Stimulated activated CD4-positive, alpha-beta T cell treated with anti-CD3 and anti-CD28 coated beads, Interleukin-2, amount 100 ng/mL, for 24 hours (primary cell): Measurements from ENCODE around the gene LAMA2.

Source experiments
- DNase-seq, 2 donors: peaks; one replicate each; pipeline ENCODE4 v3.0.0-alpha.2; 2020

The LAMA2 gene

GRCh38 chr6:129186988-129187387 lies 304.1 kb downstream of the LAMA2 start:
- DNase-seq: no peak

DNA sequence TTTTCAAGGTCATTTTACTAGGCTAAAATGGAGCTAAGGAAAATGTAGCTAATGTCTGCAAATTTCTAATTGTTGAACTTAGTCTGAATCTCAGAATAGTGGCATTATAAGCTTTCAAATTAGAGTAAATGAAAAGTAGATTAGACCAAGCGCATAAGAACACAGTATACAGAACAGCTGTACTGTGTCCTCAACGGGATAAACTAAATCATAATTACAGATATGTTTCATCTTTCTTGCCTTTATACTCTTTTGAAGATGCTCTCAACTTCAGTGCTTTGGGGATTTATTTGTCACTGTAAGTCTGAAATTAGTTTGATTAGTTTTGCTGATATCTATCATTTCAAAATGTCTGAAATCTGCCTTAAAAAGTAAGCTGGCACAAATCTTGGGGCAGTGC lies 305.4 kb downstream of the LAMA2 start:
- DNase-seq: no peak

- no peak for DNase-seq
Observed at GRCh38 chr6:129188795-129189194, 305.9 kb downstream of the LAMA2 start.

DNA sequence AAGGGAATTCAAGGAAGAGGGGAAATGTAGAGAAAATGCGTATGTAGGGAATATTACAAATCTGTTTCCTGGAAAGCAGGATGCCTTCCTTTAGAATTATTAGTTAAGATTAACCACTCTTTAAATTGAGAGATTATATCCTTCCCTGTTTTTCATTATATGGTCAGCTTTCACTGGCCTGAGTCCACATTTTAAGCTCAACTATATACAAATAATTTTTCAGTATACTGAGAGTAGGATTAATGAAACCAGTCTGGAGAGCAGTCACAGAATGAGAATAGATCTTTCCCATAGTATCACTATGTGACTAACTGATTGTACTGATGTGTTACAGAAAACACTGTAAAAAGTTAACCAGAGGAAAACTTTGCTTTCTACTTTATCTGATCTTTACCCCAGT lies 306.3 kb downstream of the LAMA2 start:
- DNase-seq: no peak

DNA sequence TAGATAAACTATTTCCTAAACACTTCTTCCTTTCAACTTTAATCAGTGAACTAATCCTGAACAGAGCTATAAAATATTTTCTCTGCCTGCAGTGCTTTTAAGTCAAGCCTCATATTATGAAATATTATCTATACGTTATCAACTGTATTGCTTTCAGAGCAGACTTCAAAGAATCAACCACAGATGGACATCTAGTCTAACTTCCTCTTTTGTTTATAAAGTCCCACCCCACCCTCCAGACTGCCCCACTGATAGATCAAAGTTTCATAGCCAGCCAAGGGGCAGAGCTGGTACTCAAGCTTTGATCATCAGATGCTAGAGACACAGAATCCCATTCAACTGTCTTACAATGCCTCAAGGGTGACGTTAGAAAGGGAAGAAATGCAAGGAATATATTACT lies 308.3 kb downstream of the LAMA2 start:
- DNase-seq: no peak

DNA sequence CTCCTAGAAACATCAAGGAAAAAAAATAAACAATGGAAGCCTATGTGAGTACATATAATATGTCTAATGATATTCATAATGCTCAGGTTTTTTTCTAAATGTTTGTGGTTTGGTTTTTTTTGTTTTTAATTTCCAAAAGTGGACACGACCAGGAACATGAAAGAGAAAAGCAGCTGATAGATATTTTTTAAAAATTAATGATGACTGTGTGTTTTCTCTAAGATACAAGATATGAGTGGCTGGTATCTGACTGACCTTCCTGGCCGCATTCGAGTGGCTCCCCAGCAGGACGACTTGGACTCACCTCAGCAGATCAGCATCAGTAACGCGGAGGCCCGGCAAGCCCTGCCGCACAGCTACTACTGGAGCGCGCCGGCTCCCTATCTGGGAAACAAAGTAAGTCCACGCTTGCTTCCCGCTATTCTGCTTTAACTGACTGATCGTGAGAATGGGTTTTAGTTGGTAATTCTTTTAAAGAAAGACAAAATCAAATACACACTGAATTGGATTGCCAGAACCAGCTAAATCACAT lies 309.6 kb downstream of the LAMA2 start:
- no peak for DNase-seq

DNA sequence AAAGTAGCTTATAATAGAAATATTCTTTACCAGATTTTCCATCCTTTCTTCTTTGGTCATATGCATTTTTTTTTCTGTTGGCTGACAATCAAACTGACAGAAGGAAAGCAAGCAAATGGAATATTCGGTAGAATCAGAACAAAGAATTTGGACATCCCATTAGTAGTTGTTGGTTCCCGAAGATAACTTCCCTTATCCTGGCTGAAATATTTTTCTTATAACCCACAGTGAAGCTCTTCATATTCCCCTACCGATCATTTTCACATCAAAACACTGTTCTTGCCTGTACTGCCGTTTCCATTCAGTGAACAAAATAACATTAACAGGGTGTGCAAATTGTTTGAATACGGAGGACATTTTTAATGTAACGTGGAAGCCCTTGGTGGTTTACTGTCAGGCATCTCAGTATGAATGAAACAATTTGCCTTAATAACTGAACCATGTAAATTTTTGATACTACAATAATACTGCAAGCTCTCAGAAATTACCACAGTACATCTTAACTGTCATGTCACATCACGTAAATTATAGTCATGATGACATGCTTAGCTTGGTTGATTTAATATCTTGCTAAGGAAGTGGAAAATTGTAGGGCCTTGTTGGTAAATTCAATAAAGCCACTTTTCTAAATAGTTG lies 311.5 kb downstream of the LAMA2 start:
- no peak for DNase-seq

DNA sequence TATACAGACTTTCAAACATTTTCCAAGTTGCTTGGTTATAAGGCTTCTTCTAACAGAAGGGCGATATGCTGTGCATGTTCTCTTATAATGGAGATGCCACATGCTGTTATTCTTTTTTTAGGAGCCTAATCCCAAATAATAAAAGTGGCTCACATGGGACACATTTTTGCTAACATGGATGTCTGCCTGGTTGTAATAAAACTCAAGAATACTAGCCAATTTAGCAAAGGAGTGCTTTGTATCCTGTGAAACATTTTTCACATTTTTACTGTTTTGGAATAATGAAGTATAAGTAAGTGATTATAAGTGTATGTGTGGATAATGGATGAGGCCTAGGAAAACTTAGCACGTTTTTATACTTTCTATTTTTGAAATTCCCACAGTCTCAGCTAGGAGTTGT lies 312.2 kb downstream of the LAMA2 start:
- no peak for DNase-seq

DNA sequence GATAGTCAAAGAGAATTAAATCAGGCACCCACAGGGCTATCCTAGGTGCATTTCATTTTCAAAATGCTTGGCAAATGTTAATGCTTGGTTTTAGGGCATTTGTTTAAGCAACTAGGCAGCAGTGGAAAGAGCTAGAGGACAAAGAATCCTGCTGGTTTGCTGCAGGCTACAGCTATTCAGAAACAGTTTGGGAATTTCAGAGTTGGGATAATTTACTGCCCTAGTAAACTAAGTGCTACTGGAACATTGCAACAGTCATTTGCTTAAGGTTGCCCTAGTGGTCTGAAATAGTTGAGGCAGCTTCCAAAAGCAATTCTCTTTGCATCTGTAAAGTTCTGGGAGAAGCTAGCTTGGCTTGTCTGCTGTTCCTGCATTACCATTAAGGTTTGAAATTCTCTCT lies 312.7 kb downstream of the LAMA2 start:
- DNase-seq: no peak

DNA sequence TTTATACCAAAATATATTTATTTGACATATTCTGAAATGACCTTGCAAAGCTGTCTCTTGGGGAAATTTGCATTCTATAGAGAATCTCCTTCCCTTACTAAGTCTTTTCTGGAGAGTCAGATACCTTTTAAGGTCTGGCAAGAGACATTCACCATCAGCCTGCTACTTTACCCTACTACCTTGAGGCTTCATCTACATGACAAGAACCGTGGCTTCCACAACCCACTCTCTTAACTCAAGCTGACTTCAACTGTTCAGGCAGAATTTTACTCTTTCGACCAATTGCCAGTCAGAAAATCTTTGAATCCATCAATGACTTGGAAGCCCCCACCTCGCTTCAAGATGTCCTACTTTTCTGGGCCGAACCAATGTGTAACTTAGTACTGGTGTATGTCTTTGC lies 314.2 kb downstream of the LAMA2 start:
- DNase-seq: no peak

GRCh38 chr6:129200151-129200550 lies 317.2 kb downstream of the LAMA2 start:
- no peak for DNase-seq

DNA sequence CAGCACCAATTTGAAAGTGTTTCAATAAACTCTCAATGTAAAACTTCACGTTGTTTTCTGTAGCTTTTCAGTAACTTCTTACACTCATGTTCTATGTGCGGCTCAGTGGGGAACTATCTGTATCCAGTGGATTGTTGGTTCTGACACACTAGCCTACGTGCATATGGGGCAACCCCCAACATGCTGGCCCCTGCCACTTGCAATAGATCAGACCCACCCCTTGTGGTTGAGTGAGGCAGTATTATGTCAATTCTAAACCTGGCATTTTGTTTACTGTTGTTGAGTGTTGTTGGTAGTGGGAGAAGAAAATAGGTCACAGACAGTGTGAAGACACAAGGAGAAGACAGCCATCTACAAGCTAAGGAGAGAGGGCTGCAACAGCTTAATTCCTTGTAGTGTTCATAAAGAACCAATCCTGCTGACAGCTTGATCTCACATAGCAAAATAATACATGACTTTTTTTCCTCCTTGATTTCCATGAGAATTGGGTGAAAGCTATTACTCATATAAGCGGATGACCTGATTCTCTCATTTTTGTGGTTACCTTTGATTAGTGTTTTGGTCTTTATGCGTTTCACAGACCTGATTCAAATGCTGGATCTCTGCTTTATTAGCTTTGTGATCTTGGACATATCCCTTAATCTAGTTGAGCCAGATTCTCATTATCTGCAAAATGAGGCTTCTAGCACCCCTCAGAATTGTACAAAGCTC lies 320.4 kb downstream of the LAMA2 start:
- no peak for DNase-seq

GRCh38 chr6:129206821-129207220 lies 323.9 kb downstream of the LAMA2 start:
- DNase-seq: no peak

GRCh38 chr6:129207832-129208231 lies 324.9 kb downstream of the LAMA2 start:
- DNase-seq: no peak

GRCh38 chr6:129208415-129209034 lies 325.6 kb downstream of the LAMA2 start:
- no peak for DNase-seq

GRCh38 chr6:129209355-129209754 lies 326.4 kb downstream of the LAMA2 start:
- DNase-seq: no peak

DNA sequence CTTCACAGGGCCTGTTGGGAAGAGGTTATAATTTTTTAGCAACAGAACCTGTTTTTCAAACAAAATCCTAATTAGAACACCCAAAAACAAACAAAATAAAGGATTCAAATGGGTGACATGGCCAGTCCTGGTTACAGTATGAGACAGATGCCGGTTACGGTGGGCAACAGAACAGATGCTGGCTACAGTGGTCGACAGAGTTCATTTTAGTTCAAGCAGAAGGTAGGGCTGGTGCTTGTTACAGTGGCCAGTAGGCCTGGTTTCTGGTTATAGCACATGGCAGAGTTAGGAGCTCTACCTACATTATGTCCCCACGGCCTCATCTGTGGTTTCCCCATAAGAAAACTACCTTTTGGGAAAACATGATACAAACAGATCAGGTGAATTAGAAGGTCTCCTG lies 327.7 kb downstream of the LAMA2 start:
- DNase-seq: no peak

GRCh38 chr6:129211626-129212025 lies 328.7 kb downstream of the LAMA2 start:
- no peak for DNase-seq

- no peak for DNase-seq
Observed at GRCh38 chr6:129212081-129212480, 329.1 kb downstream of the LAMA2 start.

- DNase-seq: no peak
Observed at GRCh38 chr6:129215246-129215645, 332.3 kb downstream of the LAMA2 start.

- DNase-seq: no peak
Observed at GRCh38 chr6:129215916-129216520, 333.1 kb downstream of the LAMA2 start.

DNA sequence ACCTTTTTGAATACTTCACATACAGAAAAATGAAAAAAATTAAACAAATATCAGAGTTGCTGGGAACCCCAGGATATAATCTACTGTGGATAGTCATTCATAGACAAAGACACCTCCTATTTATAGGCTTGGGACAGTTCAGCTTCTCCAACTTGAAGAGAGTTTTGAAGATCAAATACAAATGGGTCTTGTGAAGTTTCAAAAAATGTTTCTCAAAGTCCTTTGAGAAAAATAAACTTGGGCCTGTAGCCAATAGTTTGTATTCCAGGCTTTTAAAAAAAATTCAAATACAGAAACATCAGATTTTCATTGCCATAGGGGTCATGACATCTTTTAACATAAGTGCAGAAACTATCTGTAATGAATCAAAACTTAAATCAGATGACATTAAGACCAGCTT lies 334.8 kb downstream of the LAMA2 start:
- no peak for DNase-seq

GRCh38 chr6:129233458-129234134 lies 350.7 kb downstream of the LAMA2 start:
- no peak for DNase-seq
